A549 (cell line): ENCODE results near the gene TMCC3. TPM values are rescaled to one million over a fixed set of nuclear protein-coding genes. Genes with fewer than 3 reads are reported as not detected.

ENCODE experiments used
- ATAC-seq, 2 experiments: fragments of 200-7000 bp in 1 of 2; fragments of >200 bp in 1 of 2; cut with Nextera tagmentation in 1 of 2; cut with Tn5 transposase in 1 of 2; 3 replicates each; pipeline versions ENCODE4 v1.8.0 to v1.9.1; 2018 to 2020; ENCODE audit warnings: mild to moderate bottlenecking in 1 of 2, moderate library complexity in 1 of 2
- CTCF ChIA-PET: fragments of 300-600 bp; sonication (Branson Sonifier 250); formaldehyde crosslinking; extraction: SDS; loops from one replicate; lab custom pipeline; 2021; ENCODE audit warnings: antibody characterized with exemption, inconsistent platforms; lab: Yijun Ruan, JAX
- POLR2A ChIA-PET: fragments of 350-600 bp; formaldehyde crosslinking; extraction: SDS; loops from one replicate; lab custom pipeline; 2021; ENCODE audit warnings: antibody characterized with exemption, inconsistent platforms; lab: Yijun Ruan, JAX
- DNase-seq, 2 experiments: peaks; one replicate each; pipeline versions ENCODE4 v3.0.0 to v3.0.0-alpha.2; 2011 to 2016; ENCODE audit warnings: low read depth in 1 of 2, low spot score in 1 of 2
- FAIRE-seq: peaks from 2 replicates; lab custom pipeline; 2011; peaks lifted over from hg19 to GRCh38; lab: Jason Lieb, UNC
- H3K27ac ChIP-seq, 2 experiments: fragments of >200 bp; sonication (Bioruptor Twin); formaldehyde crosslinking; 3 replicates each; pipeline ENCODE4 v1.5.1; 2016 to 2017
- H3K4me1 ChIP-seq: fragments of >200 bp; sonication (Bioruptor Twin); formaldehyde crosslinking; 3 replicates; pipeline ENCODE4 v1.6.1; 2016
- H3K4me2 ChIP-seq: fragments of >200 bp; sonication (Bioruptor Twin); formaldehyde crosslinking; 3 replicates; pipeline ENCODE4 v1.6.1; 2016
- H3K4me3 ChIP-seq: fragments of >200 bp; sonication (Bioruptor Twin); formaldehyde crosslinking; 3 replicates; pipeline ENCODE4 v1.5.1; 2016
- H3K9me3 ChIP-seq: fragments of >200 bp; sonication (Bioruptor Twin); formaldehyde crosslinking; 3 replicates; pipeline ENCODE4 v1.6.1; 2016
- CEBPB ChIP-seq, 2 experiments: fragments of >200 bp in 1 of 2; sonication (Bioruptor Twin) in 1 of 2; formaldehyde crosslinking in 1 of 2; IDR thresholded peaks; 2 replicates each; pipeline ENCODE4 v1.6.1; 2012 to 2016
- ESRRA ChIP-seq: fragments of 150-350 bp; IDR thresholded peaks from 2 replicates; pipeline ENCODE4 v1.6.1; 2014; ENCODE audit warnings: mild to moderate bottlenecking, low read length, borderline replicate concordance
- FOSB ChIP-seq: fragments of 250-450 bp; sonication (Bioruptor Pico); IDR thresholded peaks from 2 replicates; pipeline ENCODE4 v1.5.0; 2020; ENCODE audit warnings: mild to moderate bottlenecking, moderate library complexity
- FOSL2 ChIP-seq, 2 experiments: fragments of 450-650 bp in 1 of 2; fragments of >200 bp in 1 of 2; sonication (Bioruptor Twin) in 1 of 2; formaldehyde crosslinking; IDR thresholded peaks; 2 replicates each; pipeline versions ENCODE4 v1.5.0 to v1.6.1; 2016 to 2020; ENCODE audit warnings: mild to moderate bottlenecking in 1 of 2, moderate library complexity in 1 of 2
- MAFK ChIP-seq: fragments of 450-650 bp; IDR thresholded peaks from 2 replicates; pipeline ENCODE4 v1.6.1; 2014; ENCODE audit not compliant: partially characterized antibody
- MAX ChIP-seq: IDR thresholded peaks from 2 replicates; pipeline ENCODE4 v1.6.1; 2012
- MAZ ChIP-seq: fragments of 150-350 bp; IDR thresholded peaks from 2 replicates; pipeline ENCODE4 v1.6.1; 2014; ENCODE audit warnings: antibody characterized with exemption, low read depth, low read length, borderline replicate concordance
- MYC ChIP-seq: IDR thresholded peaks from 2 replicates; pipeline ENCODE4 v1.6.1; 2012; ENCODE audit warnings: mild to moderate bottlenecking, inconsistent platforms, low read length, improper control_type of control experiment, borderline replicate concordance
- NR3C1 ChIP-seq: fragments of >200 bp; sonication (Bioruptor Twin); formaldehyde crosslinking; IDR thresholded peaks from 3 replicates; pipeline ENCODE4 v1.6.1; 2017
- POLR2A ChIP-seq: IDR thresholded peaks from 2 replicates; pipeline ENCODE4 v1.6.1; 2012; ENCODE audit warnings: mild to moderate bottlenecking, low read length
- RAD21 ChIP-seq, 2 experiments: fragments of >200 bp in 1 of 2; sonication (Bioruptor Twin) in 1 of 2; formaldehyde crosslinking in 1 of 2; IDR thresholded peaks in 1 of 2; conservative IDR thresholded peaks in 1 of 2; 2 replicates in 1 of 2; 3 replicates in 1 of 2; pipeline ENCODE4 v1.6.1; 2012 to 2018; ENCODE audit warnings: inconsistent platforms in 1 of 2
- RFX5 ChIP-seq: fragments of 450-650 bp; IDR thresholded peaks from 2 replicates; pipeline ENCODE4 v1.7.1; 2014; ENCODE audit warnings: antibody characterized with exemption, mild to moderate bottlenecking, moderate library complexity
- SMC3 ChIP-seq: fragments of >200 bp; sonication (Bioruptor Twin); formaldehyde crosslinking; IDR thresholded peaks from 3 replicates; pipeline ENCODE4 v1.6.1; 2018; ENCODE audit warnings: inconsistent platforms
- WGBS: methylation state at CpG from one replicate; pipeline ENCODE4 v1.1.6; 2017; ENCODE audit errors: missing lambda C conversion rate; 5-methylcytosine and 5-hydroxymethylcytosine counted together
- polyA plus RNA-seq, 4 experiments: library from polyadenylated mRNA; depleted of rRNA in 3 of 4; stranded (reverse); fragments of >200 nt; fragmentation: RNase III in 1 of 4; extraction: RNeasy Plus Mini Kit Qiagen cat#74134 plus additional on column Dnase treatment in 1 of 4; gene quantifications; 2 replicates in 3 of 4; 3 replicates in 1 of 4; pipeline ENCODE4 v1.2.3, GENCODE V29; 2011 to 2017
- TF ChIP-seq, protein P1 (sequence below): IDR thresholded peaks from 2 replicates; pipeline ENCODE4 v1.6.1; 2012; ENCODE audit warnings: low read depth, borderline replicate concordance
- TF ChIP-seq, protein P2 (sequence below): fragments of >200 bp; sonication (Bioruptor Twin); formaldehyde crosslinking; IDR thresholded peaks from 3 replicates; pipeline ENCODE4 v1.5.1; 2016

The TMCC3 gene
- polyA plus RNA-seq, 2 of the 4 experiments (the other 2 are of a cell fraction): 0.50 to 0.62 TPM

- DNase-seq: no peak
- CTCF ChIA-PET: no interaction called here
- Histone ChIP-seq H3K27ac (no peak overlapping the region), H3K9me3 (no peaks in the 10 kb centered on the region), H3K4me1 (no peaks in the 10 kb centered on the region), H3K4me3 (no peak overlapping the region), H3K4me2 (no peak overlapping the region)
- WGBS: 78% methylated on average over 3 of the region's 3 CpGs
- no peak for FAIRE-seq
- TF ChIP-seq RAD21 (conservative IDR thresholded peaks at IDR 0.05 in 1 of 2, IDR thresholded peaks at IDR 0.05 in 1 of 2): no peak
- no peak for TF ChIP-seq MAZ
- no peak for TF ChIP-seq ESRRA
- TF ChIP-seq RFX5: no peak
- TF ChIP-seq, protein P1, sequence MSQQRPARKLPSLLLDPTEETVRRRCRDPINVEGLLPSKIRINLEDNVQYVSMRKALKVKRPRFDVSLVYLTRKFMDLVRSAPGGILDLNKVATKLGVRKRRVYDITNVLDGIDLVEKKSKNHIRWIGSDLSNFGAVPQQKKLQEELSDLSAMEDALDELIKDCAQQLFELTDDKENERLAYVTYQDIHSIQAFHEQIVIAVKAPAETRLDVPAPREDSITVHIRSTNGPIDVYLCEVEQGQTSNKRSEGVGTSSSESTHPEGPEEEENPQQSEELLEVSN: no peak
- no peak for TF ChIP-seq CEBPB (IDR thresholded peaks at IDR 0.05)
- TF ChIP-seq FOSL2 (IDR thresholded peaks at IDR 0.05): no peak
- TF ChIP-seq FOSL2 (CRISPR knock-in tag; IDR thresholded peaks at IDR 0.05): no peak
- TF ChIP-seq MYC: no peak
- TF ChIP-seq, protein P2, sequence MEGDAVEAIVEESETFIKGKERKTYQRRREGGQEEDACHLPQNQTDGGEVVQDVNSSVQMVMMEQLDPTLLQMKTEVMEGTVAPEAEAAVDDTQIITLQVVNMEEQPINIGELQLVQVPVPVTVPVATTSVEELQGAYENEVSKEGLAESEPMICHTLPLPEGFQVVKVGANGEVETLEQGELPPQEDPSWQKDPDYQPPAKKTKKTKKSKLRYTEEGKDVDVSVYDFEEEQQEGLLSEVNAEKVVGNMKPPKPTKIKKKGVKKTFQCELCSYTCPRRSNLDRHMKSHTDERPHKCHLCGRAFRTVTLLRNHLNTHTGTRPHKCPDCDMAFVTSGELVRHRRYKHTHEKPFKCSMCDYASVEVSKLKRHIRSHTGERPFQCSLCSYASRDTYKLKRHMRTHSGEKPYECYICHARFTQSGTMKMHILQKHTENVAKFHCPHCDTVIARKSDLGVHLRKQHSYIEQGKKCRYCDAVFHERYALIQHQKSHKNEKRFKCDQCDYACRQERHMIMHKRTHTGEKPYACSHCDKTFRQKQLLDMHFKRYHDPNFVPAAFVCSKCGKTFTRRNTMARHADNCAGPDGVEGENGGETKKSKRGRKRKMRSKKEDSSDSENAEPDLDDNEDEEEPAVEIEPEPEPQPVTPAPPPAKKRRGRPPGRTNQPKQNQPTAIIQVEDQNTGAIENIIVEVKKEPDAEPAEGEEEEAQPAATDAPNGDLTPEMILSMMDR: no peak
- TF ChIP-seq MAX: no peak
- ATAC-seq: no peak
- POLR2A ChIA-PET: no interaction called here
These were observed 6.8 kb downstream of the TMCC3 start for GRCh38 chr12:94643606-94644005.

GRCh38 chr12:94641283-94641682, 9.1 kb downstream of the TMCC3 start:
- FAIRE-seq: no peak
- CTCF ChIA-PET: interaction anchor here (1.0 kb wide), 1 partner anchor 8 kb away, joined by 4 read pairs; no protein-coding TSS in a partner anchor
- DNase-seq: no peak
- no peak for ATAC-seq
- TF ChIP-seq, protein P2: no peak
- no peak for TF ChIP-seq CEBPB (IDR thresholded peaks at IDR 0.05)
- TF ChIP-seq FOSB (CRISPR knock-in tag): no peak
- TF ChIP-seq NR3C1: no peak
- no peak for TF ChIP-seq RAD21 (conservative IDR thresholded peaks at IDR 0.05 in 1 of 2, IDR thresholded peaks at IDR 0.05 in 1 of 2)
- no peak for TF ChIP-seq SMC3
- no peak for TF ChIP-seq POLR2A
- no peak for TF ChIP-seq MAFK
- Histone ChIP-seq H3K4me3 (no peak overlapping the region), H3K27ac (no peak overlapping the region), H3K9me3 (no peaks in the 10 kb centered on the region), H3K4me1 (no peaks in the 10 kb centered on the region), H3K4me2 (no peak overlapping the region)
- 80% methylated on average over 7 of the region's 7 CpGs for WGBS
- POLR2A ChIA-PET: no interaction called here

DNA sequence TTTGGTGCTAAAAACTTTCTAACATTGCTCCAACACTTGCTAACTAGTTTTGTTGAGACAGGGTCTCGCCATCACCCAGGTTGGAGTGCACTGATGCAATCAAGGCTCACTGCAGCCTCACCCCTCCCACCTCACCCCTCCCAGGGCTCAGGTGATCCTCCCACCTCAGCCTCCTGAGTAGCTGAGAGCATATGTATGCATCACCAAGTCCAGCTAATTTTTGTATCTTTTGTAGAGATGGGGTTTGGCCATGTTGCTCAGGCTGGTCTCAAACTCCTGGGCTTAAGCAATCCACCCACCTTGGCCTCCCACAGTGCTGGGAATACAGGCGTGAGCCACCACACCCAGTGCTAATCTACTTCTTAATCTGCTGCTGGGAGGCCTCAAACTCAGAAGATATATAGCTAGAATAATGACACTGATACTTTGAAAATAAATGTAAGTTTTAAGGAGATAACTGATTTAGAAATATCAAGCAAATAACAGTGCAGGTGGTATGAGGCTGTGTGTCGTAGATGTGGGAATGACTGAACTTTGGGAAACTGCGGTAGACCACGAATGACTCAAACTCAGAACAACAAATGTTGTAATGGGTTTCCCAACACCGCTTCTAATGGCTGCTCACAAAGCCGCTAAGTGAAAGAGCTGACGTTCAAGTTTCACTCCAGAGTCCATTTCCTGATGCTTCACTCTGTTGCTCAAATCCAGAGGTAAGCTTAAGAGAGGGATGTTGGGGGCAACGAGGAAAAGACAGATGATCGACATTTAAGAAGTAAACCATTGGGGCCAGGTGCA, 10.0 kb downstream of the TMCC3 start:
- Histone ChIP-seq H3K4me3 (no peak overlapping the region), H3K9me3 (no peaks in the 10 kb centered on the region), H3K4me2 (no peak overlapping the region), H3K4me1 (no peaks in the 10 kb centered on the region), H3K27ac (no peak overlapping the region)
- no peak for FAIRE-seq
- no peak for TF ChIP-seq SMC3
- WGBS: 66% methylated on average over 10 of the region's 10 CpGs
- DNase-seq: no peak
- ChIA-PET POLR2A (no interaction called here), CTCF (interaction anchor here (0.6 to 0.7 kb wide), 2 partner anchors 9 to 75 kb away, joined by 3 read pairs; no protein-coding TSS in a partner anchor)
- no peak for ATAC-seq
